ENCODE measurements around the gene DDI2. TPM values are rescaled to one million over a fixed set of nuclear protein-coding genes. Genes with fewer than 3 reads are reported as not detected.

Gene DDI2
- total and polyA plus RNA-seq, 4 donors = 9.5 to 72.5 (median 42.0) TPM

GRCh38 chr1:15568387-15569073 lies 48.7 kb upstream of the DDI2 start:
- TF ChIP-seq SP1 (IDR thresholded peaks at IDR 0.05) (no peak), GABPA (IDR thresholded peaks at IDR 0.05 in 1 of 2, conservative IDR thresholded peaks at IDR 0.05 in 1 of 2) (no peak), EGR1 (IDR thresholded peaks at IDR 0.05; ENCODE audit: low read depth in 2 of 2) (no peak), ZBTB33 (IDR thresholded peaks at IDR 0.05) (no peak), JUND (IDR thresholded peaks at IDR 0.05) (no peak), NR2F2 (IDR thresholded peaks at IDR 0.05) (no peak), HNF4G (IDR thresholded peaks at IDR 0.05) (no peak), TAF1 (conservative IDR thresholded peaks at IDR 0.05) (no peak), FOXA1 (IDR thresholded peaks at IDR 0.05) (no peak), FOXA2 (IDR thresholded peaks at IDR 0.05) (no peak), MAX (IDR thresholded peaks at IDR 0.05) (no peak), RAD21 (IDR thresholded peaks at IDR 0.05) (no peak), HNF4A (conservative IDR thresholded peaks at IDR 0.05) (no peak)
- H3K9me3 ChIP-seq (ENCODE audit: control insufficient read depth in 4 of 4, low read length in 3 of 4) = no peaks in the 10 kb centered on the region
- no peak overlapping the region for H3K9ac ChIP-seq (ENCODE audit: low read depth in 1 of 2, low read length in 2 of 2)
- no peaks in the 10 kb centered on the region for H3K27me3 ChIP-seq (ENCODE audit: control insufficient read depth in 4 of 4, insufficient read depth in 4 of 4, low read length in 3 of 4)
- H3K27ac ChIP-seq (ENCODE audit: low read depth in 1 of 2, low read length in 2 of 2) = no peak overlapping the region
- DNase-seq (ENCODE audit: low spot score) = no peak
- peaks cover 9 to 64% (median 46%) of the 10 kb centered on the region in 4 donors for H3K36me3 ChIP-seq (ENCODE audit: control insufficient read depth in 4 of 4, insufficient read depth in 3 of 4, low read depth in 1 of 4, low read length in 3 of 4)
- no peak overlapping the region for H3K4me3 ChIP-seq (ENCODE audit: low read depth in 1 of 3, low read length in 3 of 3)
- 92% methylated on average over 18 of the region's 18 CpGs for WGBS
- H3K4me1 ChIP-seq (ENCODE audit: control insufficient read depth in 4 of 4, insufficient read depth in 4 of 4, low read length in 3 of 4) = no peaks in the 10 kb centered on the region

- H3K27me3 ChIP-seq (ENCODE audit: control insufficient read depth in 4 of 4, insufficient read depth in 4 of 4, low read length in 3 of 4) = no peaks in the 10 kb centered on the region
- H3K27ac ChIP-seq (ENCODE audit: low read depth in 1 of 2, low read length in 2 of 2) = no peak overlapping the region
- peaks cover 3 to 15% (median 8%) of the 10 kb centered on the region in 4 donors for H3K4me1 ChIP-seq (ENCODE audit: control insufficient read depth in 4 of 4, insufficient read depth in 4 of 4, low read length in 3 of 4)
- WGBS = 66% methylated on average over 1 of the region's 1 CpG
- no peak overlapping the region for H3K4me3 ChIP-seq (ENCODE audit: low read depth in 1 of 3, low read length in 3 of 3)
- peaks cover 4 to 46% (median 36%) of the 10 kb centered on the region in 4 donors for H3K36me3 ChIP-seq (ENCODE audit: control insufficient read depth in 4 of 4, insufficient read depth in 3 of 4, low read depth in 1 of 4, low read length in 3 of 4)
- H3K9ac ChIP-seq (ENCODE audit: low read depth in 1 of 2, low read length in 2 of 2) = no peak overlapping the region
- no peaks in the 10 kb centered on the region for H3K9me3 ChIP-seq (ENCODE audit: control insufficient read depth in 4 of 4, low read length in 3 of 4)
- TF ChIP-seq FOXA2 (IDR thresholded peaks at IDR 0.05) (no peak), REST (IDR thresholded peaks at IDR 0.05) (no peak), NR2F2 (IDR thresholded peaks at IDR 0.05) (no peak), FOXA1 (IDR thresholded peaks at IDR 0.05) (no peak), GABPA (IDR thresholded peaks at IDR 0.05 in 1 of 2, conservative IDR thresholded peaks at IDR 0.05 in 1 of 2) (no peak), HNF4G (IDR thresholded peaks at IDR 0.05) (no peak), RXRA (IDR thresholded peaks at IDR 0.05) (no peak), SP1 (IDR thresholded peaks at IDR 0.05) (no peak), EGR1 (IDR thresholded peaks at IDR 0.05; ENCODE audit: low read depth in 2 of 2) (no peak), JUND (IDR thresholded peaks at IDR 0.05) (no peak), MAX (IDR thresholded peaks at IDR 0.05) (no peak), CTCF (IDR thresholded peaks at IDR 0.05; ENCODE audit: low read depth, low read length, missing input control) (no peak), RAD21 (IDR thresholded peaks at IDR 0.05) (no peak), HNF4A (conservative IDR thresholded peaks at IDR 0.05) (no peak), YY1 (IDR thresholded peaks at IDR 0.05) (no peak), TAF1 (conservative IDR thresholded peaks at IDR 0.05) (no peak), ZBTB33 (IDR thresholded peaks at IDR 0.05) (no peak), ATF3 (IDR thresholded peaks at IDR 0.05) (no peak)
- DNase-seq (ENCODE audit: low spot score) = no peak
Observed at GRCh38 chr1:15570861-15571260, 46.4 kb upstream of the DDI2 start.
